Cardiac fibroblast (primary cell): Measurements from ENCODE around the gene IDNK.

Source experiments
- DNase-seq, 2 donors: peaks; one replicate each; pipeline versions ENCODE4 v3.0.0 to v3.0.0-alpha.2; 2010; ENCODE audit warnings: low read depth in 2 of 2
- H3K4me3 ChIP-seq, 2 donors: replicated peaks in 1 of 2; 1 replicate in 1 of 2; 2 replicates in 1 of 2; pipeline ENCODE4 v1.5.1; 2011; ENCODE audit warnings: low read depth in 2 of 2, low read length in 2 of 2, mild to moderate bottlenecking in 2 of 2, moderate library complexity in 1 of 2
- CTCF ChIP-seq: IDR thresholded peaks from one replicate; pipeline ENCODE4 v1.5.1; 2011; ENCODE audit warnings: low read depth, mild to moderate bottlenecking, low read length, inconsistent platforms

The IDNK gene

GRCh38 chr9:83622939-83623678, at the start of gene IDNK:
IDNK (plus strand) TSS chr9:83623143; CDS start chr9:83623172, 29 bp downstream.
- peak within 1 kb of the TSS; percentile 64 to 71 for H3K4me3 ChIP-seq
- peak; percentile 53 to 54 for DNase-seq
- no peak for TF ChIP-seq CTCF

- no peak for TF ChIP-seq CTCF
- H3K4me3 ChIP-seq = no peak overlapping the region
- DNase-seq = no peak
Measured at GRCh38 chr9:83574482-83574881, 48.5 kb upstream of the IDNK start.

- peak; percentile 72 for DNase-seq
- TF ChIP-seq CTCF = no peak
- no peak overlapping the region for H3K4me3 ChIP-seq
Measured at GRCh38 chr9:83582029-83582428, 40.9 kb upstream of the IDNK start.

GRCh38 chr9:83583151-83584014, 39.6 kb upstream of the IDNK start:
- no peak overlapping the region for H3K4me3 ChIP-seq
- DNase-seq = peak; percentile 72 to 79
- peak; percentile 90 for TF ChIP-seq CTCF

- TF ChIP-seq CTCF = no peak
- DNase-seq = no peak
- no peak overlapping the region for H3K4me3 ChIP-seq
Measured at GRCh38 chr9:83584995-83585394, 37.9 kb upstream of the IDNK start.

- no peak for TF ChIP-seq CTCF
- H3K4me3 ChIP-seq = no peak overlapping the region
- DNase-seq = no peak
Measured at GRCh38 chr9:83588256-83588655, 34.7 kb upstream of the IDNK start.
